NT2/D1 (cell line): Measurements from ENCODE around the gene RASL12.
A peak's percentile ranks its signal among the peaks of the same experiment; 100 is the strongest.

Source experiments
- DNase-seq: peaks from one replicate; pipeline ENCODE4 v3.0.0-alpha.2; 2011; ENCODE audit warnings: low read depth, low spot score
- H3K27me3 ChIP-seq: 2 replicates; pipeline ENCODE4 v1.6.0; 2011; ENCODE audit warnings: mild to moderate bottlenecking; ENCODE audit not compliant: insufficient read length, insufficient read depth
- H3K36me3 ChIP-seq: 2 replicates; pipeline ENCODE4 v1.6.1; 2011; ENCODE audit warnings: mild to moderate bottlenecking, low read length, mixed read lengths; ENCODE audit not compliant: insufficient read depth, insufficient read length
- H3K4me1 ChIP-seq: 2 replicates; pipeline ENCODE4 v1.5.1; 2011; ENCODE audit not compliant: insufficient read depth, insufficient read length
- H3K4me3 ChIP-seq: 2 replicates; pipeline ENCODE4 v1.5.1; 2011; ENCODE audit warnings: low read depth; ENCODE audit not compliant: insufficient read length
- H3K9ac ChIP-seq: 2 replicates; pipeline ENCODE4 v1.6.0; 2011; ENCODE audit warnings: low read depth; ENCODE audit not compliant: insufficient read length
- H3K9me3 ChIP-seq: 2 replicates; pipeline ENCODE4 v1.5.1; 2011; ENCODE audit warnings: mild to moderate bottlenecking, low read length; ENCODE audit not compliant: insufficient read depth
- SUZ12 ChIP-seq: IDR thresholded peaks from 2 replicates; pipeline ENCODE4 v1.6.1; 2011; ENCODE audit not compliant: insufficient read length, insufficient read depth; ENCODE audit errors: extremely low read depth
- YY1 ChIP-seq: IDR thresholded peaks from 2 replicates; pipeline ENCODE4 v1.6.1; 2011; ENCODE audit not compliant: insufficient read length, insufficient read depth
- ZNF274 ChIP-seq: IDR thresholded peaks from 2 replicates; pipeline ENCODE4 v1.6.1; 2011; ENCODE audit warnings: mild to moderate bottlenecking, low read depth, low read length

The RASL12 gene

GRCh38 chr15:65067645-65068402, at the start of gene RASL12:
Gene RASL12 (minus strand): TSS chr15:65067991. CDS start chr15:65067835, 156 bp downstream.
- Histone ChIP-seq H3K36me3 (peaks cover 26% of the 10 kb centered on the region), H3K9me3 (0 out of 2 replicates have a peak, but pooled peaks cover 2% of the 10 kb centered on the region), H3K4me3 (peak within 1 kb of the TSS; percentile 83), H3K4me1 (peaks cover 14% of the 10 kb centered on the region), H3K9ac (peak within 1 kb of the TSS; percentile 84), H3K27me3 (no peaks in the 10 kb centered on the region)
- no peak for DNase-seq
- TF ChIP-seq SUZ12 (no peak), ZNF274 (no peak), YY1 (no peak)

- no peaks in the 10 kb centered on the region for H3K27me3 ChIP-seq
- peaks cover 39% of the 10 kb centered on the region for H3K36me3 ChIP-seq
- TF ChIP-seq SUZ12 (no peak), ZNF274 (no peak), YY1 (no peak)
- H3K4me3 ChIP-seq: no peak overlapping the region
- no peak overlapping the region for H3K9ac ChIP-seq
- H3K4me1 ChIP-seq: no peaks in the 10 kb centered on the region
- no peaks in the 10 kb centered on the region for H3K9me3 ChIP-seq
- DNase-seq: no peak
Observed at GRCh38 chr15:65115542-65115941, 47.8 kb upstream of the RASL12 start.

- no peaks in the 10 kb centered on the region for H3K4me1 ChIP-seq
- peaks cover 37% of the 10 kb centered on the region for H3K36me3 ChIP-seq
- no peak for TF ChIP-seq SUZ12
- no peak for TF ChIP-seq ZNF274
- no peak for TF ChIP-seq YY1
- no peak for DNase-seq
- H3K4me3 ChIP-seq: no peak within 1 kb of the TSS
- no peaks in the 10 kb centered on the region for H3K9me3 ChIP-seq
- H3K9ac ChIP-seq: no peak within 1 kb of the TSS
- H3K27me3 ChIP-seq: no peaks in the 10 kb centered on the region
Observed at GRCh38 chr15:65115086-65115485, 47.3 kb upstream of the RASL12 start, which contains the start of gene UBAP1L. Gene UBAP1L (minus strand): TSS chr15:65115200. CDS start chr15:65106215, 8,985 bp downstream.

- peaks cover 12% of the 10 kb centered on the region for H3K36me3 ChIP-seq
- no peak overlapping the region for H3K9ac ChIP-seq
- DNase-seq: no peak
- TF ChIP-seq ZNF274: no peak
- no peak for TF ChIP-seq SUZ12
- no peak for TF ChIP-seq YY1
- H3K4me3 ChIP-seq: no peak overlapping the region
- H3K27me3 ChIP-seq: no peaks in the 10 kb centered on the region
- no peaks in the 10 kb centered on the region for H3K4me1 ChIP-seq
- H3K9me3 ChIP-seq: no peaks in the 10 kb centered on the region
Observed at GRCh38 chr15:65110676-65111292, 43.0 kb upstream of the RASL12 start.

GRCh38 chr15:65106011-65106590, 38.3 kb upstream of the RASL12 start:
- no peak overlapping the region for H3K4me3 ChIP-seq
- peaks cover 14% of the 10 kb centered on the region for H3K27me3 ChIP-seq
- no peaks in the 10 kb centered on the region for H3K9me3 ChIP-seq
- no peak for DNase-seq
- H3K4me1 ChIP-seq: no peaks in the 10 kb centered on the region
- H3K9ac ChIP-seq: no peak overlapping the region
- TF ChIP-seq SUZ12 (no peak), ZNF274 (no peak), YY1 (no peak)
- peaks cover 3% of the 10 kb centered on the region for H3K36me3 ChIP-seq

GRCh38 chr15:65105038-65105437, 37.2 kb upstream of the RASL12 start:
- Histone ChIP-seq H3K27me3 (peaks cover 14% of the 10 kb centered on the region), H3K4me1 (no peaks in the 10 kb centered on the region), H3K4me3 (no peak overlapping the region), H3K9me3 (no peaks in the 10 kb centered on the region), H3K9ac (no peak overlapping the region), H3K36me3 (peaks cover 3% of the 10 kb centered on the region)
- no peak for DNase-seq
- TF ChIP-seq YY1 (no peak), SUZ12 (no peak), ZNF274 (no peak)

GRCh38 chr15:65102912-65103311, 35.1 kb upstream of the RASL12 start:
- H3K4me1 ChIP-seq: no peaks in the 10 kb centered on the region
- H3K36me3 ChIP-seq: peaks cover 19% of the 10 kb centered on the region
- H3K27me3 ChIP-seq: peaks cover 14% of the 10 kb centered on the region
- H3K4me3 ChIP-seq: no peak overlapping the region
- no peak overlapping the region for H3K9ac ChIP-seq
- no peaks in the 10 kb centered on the region for H3K9me3 ChIP-seq
- DNase-seq: no peak
- TF ChIP-seq ZNF274 (no peak), YY1 (no peak), SUZ12 (no peak)
